T-helper 2 cell treated with Interferon-gamma antibody and Interleukin-4, amounts not matched to agents 100 ng/mL and 5 ng/mL, for 36 hours (primary cell): ENCODE data around the gene RETSAT. TPM values are rescaled to one million over a fixed set of nuclear protein-coding genes. Genes with fewer than 3 reads are reported as not detected.
"Not testable (repeated sequence)": the region's sequence is repeated elsewhere in the genome, so short reads cannot be mapped to it uniquely, and the experiment has no call there.

Source experiments
- intact Hi-C: fragments of 100-400 bp; cut with micrococcal nuclease; formaldehyde crosslinking; loops from one replicate; pipeline ENCODE4 v1.15.1; 2023
- total RNA-seq: library from RNA; stranded (reverse); gene quantifications from 2 replicates; pipeline ENCODE4 v1.2.3, GENCODE V29; 2022

RETSAT gene
- total RNA-seq, 1 donor from 2014 or later = 25.2 TPM

DNA sequence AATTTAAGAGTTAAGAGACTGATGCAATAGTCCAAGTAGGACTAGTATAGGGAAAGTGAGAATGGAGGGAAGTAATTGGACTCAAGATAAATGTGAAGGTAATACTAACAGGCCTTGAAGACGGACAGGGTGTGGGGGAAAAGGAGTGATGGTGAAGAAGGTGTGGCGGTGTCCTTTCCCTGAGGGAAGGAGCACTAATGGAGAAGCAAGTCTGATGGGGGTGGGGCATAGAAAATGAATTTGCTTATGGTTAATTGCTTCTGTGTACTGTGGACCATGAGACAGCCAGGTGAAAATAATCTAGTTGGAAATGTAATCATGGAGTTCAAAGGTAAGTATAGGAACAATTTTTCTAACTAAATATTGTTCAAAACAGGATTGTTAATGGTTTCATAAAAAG is 19.4 kb downstream of the RETSAT start:
- intact Hi-C loops = no loop called here

DNA sequence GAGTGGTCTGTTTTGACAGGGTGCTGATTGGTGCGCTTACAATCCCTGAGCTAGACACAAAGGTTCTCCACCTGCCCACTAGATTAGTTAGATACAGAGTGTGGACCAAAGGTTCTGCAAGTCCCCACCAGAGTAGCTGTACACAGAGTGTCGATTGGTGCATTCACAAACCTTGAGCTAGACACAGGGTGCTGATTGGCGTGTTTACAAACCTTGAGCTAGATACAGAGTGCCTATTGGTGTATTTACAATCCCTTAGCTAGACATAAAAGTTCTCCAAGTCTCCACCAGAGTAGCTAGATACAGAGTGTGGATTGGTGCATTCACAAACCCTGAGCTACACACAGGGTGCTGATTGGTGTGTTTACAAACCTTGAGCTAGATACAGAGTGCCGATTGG is 20.5 kb downstream of the RETSAT start:
- intact Hi-C loops = not testable (repeated sequence)

DNA sequence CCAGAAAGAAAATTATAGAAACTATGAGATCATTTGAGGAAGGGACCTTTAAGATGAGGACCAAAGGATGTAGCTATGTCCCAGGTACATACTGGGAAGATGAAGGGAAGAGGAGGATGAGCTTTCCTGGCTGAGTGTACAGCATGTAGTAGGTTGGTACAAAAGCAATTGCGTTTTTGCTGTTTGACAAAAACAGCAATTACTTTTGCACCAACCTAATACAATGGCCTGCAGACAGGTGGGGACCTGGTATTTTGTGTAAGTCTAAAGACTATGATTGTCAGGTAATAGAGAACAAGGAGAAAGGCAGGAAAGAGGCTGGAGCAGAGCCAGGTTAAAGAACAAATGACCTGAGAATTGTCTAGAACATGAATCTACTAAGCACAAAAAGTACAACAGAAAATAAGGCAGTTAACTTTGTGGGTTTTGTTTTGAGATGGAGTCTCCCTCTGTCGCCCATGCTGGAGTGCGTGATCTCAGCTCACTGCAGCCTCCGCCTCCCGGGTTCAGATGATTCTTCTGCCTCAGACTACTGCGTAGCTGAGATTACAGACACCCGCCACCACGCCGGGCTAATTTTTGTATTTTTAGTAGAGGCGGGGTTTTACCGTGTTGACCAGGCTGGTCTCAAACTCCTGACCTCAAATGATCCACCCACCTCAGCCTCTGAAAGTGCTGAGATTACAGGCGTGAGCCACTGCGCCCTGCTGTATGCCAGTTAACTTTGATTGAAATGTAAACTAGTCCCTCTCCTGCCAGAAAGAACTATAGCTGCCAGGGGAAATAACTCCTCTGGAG is 23.3 kb downstream of the RETSAT start:
- intact Hi-C loops = no loop called here

DNA sequence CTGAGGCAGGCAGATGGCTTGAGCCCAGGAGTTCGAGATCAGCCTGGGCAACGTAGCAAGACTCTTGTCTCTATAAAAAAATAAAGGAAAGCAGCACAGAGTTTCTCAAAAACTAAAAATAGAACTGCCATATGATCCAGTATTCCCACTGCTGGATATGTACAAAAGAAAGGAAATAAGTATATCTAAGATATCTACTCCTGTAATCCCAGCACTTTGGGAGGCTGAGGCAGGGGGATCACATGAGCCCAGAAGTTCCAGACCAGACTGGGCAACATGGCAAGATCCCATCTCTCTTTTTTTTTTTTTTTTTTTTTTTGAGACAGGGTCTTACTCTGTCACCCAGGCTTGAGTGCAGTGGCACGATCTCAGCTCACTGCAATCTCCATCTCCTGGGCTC is 24.6 kb downstream of the RETSAT start:
- intact Hi-C loops = not testable (repeated sequence)

DNA sequence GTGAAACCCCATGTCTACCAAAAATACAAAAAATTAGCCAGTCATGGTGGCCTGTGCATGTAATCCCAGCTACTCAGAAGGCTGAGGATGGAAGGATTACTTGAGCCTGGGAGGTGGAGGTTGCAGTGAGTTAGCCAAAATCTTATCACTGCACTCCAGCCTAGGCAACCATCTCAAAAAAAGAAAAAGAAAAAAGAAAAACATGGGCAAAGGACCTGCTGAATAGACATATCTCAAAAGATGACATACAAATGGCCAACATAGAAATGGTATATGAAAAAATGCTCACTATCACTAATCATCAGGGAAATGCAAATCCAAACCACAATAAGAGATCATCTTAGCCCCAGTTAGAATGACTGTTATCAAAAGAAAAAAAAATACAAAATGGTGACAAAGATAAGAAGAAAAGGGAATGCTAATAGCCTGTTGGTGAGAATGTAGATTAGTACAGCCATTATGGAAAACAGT is 25.1 kb downstream of the RETSAT start:
- intact Hi-C loops = no loop called here

DNA sequence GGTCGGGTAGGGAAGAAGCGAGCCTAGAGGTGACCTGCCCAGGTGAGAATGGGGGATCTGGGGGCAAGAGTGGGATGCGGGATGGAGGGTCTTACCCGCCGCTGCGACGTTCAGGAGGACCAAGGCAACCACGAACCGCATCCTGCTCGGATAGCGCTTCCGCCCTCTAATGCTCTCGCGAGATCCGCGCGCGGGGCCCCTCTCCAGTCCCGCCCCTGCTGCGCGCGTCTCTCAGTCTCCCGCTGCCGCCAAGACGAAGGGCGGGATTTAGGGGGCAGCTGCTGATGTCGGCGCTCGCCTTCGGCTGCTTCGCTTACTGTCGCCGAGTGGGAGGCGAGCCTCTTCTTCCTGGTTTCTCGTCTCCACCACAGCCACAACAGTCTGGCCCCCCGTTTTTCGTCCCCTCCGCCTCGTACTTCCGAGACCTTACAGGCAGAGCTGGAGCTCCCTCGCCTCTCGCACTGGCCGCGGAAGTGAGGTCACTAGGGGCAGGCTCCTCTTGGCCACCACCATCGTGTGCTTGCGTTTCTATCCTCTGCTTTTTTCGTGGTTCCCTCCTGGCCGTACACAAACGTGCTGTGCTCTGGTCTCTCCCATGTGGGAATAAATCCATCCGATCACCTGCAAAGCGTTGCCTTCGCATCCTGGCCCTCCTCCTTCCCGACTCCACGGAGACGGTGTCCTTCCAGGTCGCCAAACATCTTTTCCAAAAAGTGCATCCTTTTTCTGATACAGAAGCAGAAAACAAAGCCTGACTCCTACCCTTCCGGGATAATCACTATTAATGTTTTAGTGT is 26.3 kb downstream of the RETSAT start, which contains the start of gene TGOLN2:
Gene TGOLN2 (minus strand): TSS at position 168 of the 796 bp plus-strand sequence. CDS start 27 bp downstream, at position 141.
- intact Hi-C loops = loop anchor here (1.0 to 2.0 kb wide), 6 partner anchors 26 to 357 kb away; partner anchors contain the start of genes ELMOD3, GGCX, KCMF1 and MAT2A

DNA sequence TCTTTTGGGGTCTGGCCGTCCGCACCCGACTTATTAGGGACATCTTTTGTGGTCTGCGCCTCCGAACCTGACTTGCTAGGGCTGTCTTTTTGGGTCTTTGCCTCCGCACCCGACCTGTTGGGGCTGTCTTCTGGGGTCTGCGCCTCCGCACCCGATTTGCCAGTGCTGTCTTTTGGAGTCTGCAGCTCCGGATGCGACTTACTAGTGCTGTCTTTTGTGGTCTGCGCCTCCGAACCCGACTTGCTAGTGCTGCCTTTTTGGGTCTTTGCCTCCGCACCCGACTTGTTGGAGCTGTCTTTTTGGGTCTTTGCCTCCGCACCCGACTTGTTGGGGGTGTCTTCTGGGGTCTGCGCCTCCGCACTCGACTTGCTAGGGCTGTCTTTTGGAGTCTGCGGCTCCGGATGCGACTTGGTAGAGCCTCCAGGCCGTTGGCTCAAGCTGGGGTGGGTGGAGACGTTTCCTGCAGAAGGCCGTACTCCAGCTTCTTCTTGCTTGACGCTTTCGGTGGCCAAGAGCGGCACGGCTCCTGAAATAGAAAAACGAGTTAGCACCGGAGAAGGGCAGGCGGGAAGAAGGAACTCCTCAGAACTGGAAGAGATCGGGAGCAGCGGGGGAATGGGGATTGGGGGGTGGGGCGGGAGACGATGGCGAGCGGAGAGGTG is 27.0 kb downstream of the RETSAT start:
- intact Hi-C loops = loop anchor here (2.0 kb wide), 1 partner anchor 82 kb away; no protein-coding TSS in a partner anchor

DNA sequence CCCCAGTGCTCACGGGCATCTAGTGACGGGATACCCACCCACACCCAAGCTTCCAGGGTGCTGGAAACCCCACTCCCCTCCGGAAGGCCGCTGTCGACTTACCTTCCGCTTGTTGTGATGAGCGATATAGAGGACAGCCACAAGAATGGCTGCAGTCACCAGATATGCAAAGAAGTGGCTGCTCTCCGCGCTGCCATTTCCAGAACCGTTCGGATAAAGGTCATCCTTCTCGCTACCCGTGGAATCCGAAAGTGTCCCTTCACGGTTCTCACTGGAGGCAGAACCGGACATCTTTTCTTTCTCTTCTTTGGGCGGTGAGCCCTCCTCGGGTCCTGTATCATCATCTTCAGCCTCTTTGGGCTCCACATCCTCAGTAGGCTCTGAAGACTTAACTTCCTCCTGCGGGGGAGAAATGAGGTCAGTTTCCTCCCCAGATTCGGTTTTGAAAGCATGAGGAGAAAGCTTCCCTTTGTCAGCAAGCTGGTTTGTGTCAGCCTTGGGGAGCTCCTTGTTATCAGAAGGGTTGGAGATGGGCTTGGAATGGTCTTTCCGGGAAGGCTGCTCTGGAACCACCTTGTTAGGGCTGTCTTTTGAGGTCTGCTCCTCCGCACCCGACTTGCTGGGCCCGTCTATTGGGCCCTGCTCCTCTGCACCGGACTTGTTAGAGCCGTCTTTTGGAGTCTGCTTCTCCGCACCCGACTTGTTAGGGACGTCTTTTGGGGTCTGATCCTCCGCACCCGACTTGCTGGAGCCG is 27.7 kb downstream of the RETSAT start:
- intact Hi-C loops = loop anchor here (1.0 to 2.0 kb wide), 2 partner anchors 82 to 286 kb away; partner anchors contain the start of gene C2orf68

DNA sequence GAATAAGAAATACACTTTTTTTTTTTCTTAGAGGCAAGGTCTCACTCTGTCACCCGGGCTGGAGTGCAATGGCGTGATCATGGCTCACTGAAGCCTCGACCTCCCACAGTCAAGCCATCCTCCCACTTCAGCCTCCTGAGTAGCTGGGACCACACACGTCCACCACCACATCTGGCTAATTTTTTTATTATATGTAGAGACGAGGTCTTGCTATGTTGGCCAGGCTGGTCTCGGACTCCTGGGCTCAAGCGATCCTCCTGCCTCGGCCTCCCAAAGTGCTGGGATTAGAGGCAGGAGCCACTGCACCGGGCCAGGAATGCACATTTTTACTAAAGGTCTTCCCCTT is 28.9 kb downstream of the RETSAT start:
- intact Hi-C loops = no loop called here

DNA sequence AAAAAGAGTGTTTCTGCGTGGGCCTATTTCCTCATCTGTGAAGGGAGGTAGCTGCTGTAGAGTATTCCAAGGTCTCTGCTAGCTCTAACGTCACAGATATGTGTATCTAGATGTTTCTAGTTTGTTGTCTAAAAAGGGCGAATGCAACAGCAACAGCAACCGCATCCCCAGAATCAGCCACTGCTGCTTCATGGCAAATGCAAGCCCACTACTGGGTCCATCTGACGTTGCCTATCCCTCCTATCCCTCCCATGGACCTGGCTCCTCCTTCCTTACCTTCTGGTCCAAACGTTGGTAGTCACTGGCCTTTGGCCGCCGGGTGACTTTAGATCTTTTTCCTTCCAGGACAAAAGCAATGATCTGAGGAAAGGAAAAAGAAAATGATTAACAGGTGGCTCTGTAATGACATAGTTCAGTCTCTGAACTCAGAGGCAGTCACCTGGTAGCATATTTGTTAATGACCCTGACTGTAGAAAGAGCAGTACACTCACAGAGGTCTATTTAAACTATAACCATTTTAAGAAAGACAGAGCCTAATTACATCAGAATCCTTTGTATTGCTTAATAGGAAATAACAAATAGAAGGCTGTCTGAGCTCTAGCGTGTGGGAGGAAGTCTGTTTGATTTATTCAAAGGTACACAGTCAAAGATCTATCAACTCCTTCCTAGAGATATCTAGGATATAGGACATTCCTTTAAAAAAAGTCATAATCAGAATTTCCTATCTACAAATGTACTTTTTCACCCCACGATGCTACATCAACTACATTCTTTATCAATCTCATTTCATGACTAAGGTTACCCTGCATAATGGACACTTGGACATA is 29.5 kb downstream of the RETSAT start:
- intact Hi-C loops = no loop called here

DNA sequence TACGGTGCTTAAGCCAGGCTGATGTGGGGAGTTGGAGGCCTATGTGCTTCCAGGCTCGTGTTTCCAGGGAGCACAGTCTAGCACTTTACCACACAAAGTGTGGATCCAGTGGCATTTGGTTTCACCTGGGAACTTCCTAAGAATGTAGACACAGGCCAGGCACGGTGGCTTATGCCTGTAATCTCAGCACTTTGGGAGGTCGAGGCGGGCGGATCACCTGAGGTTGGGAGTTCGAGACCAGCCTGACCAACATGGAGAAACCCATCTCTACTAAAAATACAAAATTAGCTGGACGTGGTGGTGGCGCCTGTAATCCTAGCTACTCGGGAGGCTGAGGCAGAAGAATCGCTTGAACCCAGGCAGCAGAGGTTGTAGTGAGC is 30.4 kb downstream of the RETSAT start:
- intact Hi-C loops = not testable (repeated sequence)

DNA sequence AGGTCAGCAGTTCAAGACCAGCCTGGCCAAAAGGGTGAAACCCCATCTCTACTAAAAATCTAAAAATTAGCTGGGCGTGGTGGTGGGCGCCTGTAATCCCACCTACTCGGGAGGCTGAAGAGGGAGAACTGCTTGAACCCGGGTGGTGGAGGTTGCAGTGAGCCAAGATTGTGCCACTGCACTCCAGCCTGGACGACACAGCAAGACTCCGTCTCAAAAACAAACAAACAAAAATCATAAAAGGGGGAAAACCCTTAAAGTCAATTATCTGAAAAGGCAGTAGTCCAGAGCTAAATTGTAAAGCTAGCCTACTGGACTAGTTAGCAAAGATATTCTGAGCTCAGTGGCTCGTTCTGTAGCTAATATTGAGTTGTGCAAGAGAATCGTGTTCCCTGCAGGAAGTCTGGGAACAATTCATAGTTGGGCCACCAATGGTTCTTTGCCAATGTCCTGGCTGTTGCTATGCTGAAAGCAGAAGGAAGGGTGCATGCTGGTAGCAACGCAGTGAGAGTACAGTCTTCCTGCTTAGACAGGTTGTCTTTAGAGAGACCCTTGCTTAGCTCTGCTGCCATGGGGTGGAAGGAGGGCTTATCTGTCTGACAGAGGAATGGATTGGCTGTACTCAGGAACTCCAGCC is 30.9 kb downstream of the RETSAT start:
- intact Hi-C loops = no loop called here

DNA sequence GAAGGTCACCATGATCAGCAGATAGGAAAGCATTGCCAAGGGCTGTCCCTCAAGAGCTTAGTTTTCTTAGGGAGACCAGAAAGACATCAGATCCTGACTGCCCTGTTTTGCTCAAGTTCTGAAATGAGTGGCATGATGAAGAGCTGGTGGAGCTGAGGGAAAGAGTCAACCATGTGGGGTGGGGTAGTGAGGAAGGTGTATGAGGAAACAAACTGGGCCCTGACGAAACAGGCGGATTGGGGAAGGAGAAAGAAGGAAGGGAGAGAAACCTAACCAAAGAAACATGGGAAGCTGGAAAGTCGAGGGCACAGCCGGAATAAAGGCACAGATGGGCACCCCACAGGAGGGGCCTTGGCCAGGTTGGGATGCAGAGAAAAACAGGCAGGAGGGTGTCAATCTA is 34.5 kb downstream of the RETSAT start:
- intact Hi-C loops = no loop called here

DNA sequence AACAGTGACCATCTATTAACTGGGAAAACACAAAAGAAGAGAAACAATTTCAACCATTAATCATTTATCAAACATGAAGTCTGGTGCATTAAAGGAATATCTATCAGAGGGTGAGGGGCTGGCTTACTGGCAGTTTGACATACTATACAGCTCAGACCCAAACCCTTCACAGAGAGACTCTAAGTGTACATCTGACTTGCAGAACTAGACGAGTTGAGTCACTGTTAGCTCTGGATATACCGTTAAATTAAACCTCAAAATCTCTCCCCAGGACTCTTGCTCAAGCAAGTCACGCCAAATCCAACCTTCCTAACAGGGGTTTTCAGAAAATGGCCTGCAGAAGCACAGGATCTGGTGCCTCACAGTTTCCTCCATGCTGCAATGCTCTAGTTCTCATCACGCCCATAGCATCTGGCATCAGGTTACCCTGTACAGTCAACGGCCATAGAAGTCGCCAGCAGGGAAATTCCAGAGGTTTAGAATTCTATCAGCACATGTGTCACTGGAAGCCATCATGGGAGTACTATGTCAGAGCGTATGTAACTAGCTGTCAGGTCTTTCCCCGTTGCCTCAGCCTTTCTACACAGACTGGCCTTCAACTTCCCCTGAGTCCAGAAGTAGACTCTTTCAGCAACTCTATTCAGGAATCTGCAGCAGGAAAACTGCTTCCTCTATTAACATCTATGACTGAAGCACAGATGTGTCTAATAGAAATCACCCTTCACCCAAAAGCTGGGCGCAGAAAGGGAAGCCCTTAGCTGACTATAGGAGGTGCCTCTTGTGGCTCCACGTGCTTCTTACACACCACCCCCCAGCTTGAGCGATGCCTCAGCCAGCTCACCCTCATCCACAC is 35.9 kb downstream of the RETSAT start:
- intact Hi-C loops = no loop called here

DNA sequence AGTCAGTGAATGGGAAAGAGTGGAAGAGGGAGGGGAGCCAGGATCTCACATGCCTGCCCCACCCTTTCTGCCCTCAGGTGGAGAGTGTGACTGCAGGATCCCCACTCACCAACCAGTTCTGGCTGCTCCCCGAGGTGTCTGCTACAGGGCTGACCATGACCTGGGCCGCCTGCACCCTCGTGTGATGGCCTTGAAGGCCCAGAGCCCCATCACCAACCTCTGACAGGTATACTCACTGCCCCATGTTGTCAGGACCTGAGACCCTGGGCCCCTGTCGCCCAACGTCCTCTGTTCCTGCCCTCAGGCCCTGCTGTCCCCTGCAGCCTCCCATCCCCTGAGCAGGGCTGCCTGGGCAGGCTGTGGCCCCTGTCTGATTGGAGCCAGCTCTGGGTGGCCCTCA is 38.4 kb downstream of the RETSAT start:
- intact Hi-C loops = not testable (repeated sequence)

DNA sequence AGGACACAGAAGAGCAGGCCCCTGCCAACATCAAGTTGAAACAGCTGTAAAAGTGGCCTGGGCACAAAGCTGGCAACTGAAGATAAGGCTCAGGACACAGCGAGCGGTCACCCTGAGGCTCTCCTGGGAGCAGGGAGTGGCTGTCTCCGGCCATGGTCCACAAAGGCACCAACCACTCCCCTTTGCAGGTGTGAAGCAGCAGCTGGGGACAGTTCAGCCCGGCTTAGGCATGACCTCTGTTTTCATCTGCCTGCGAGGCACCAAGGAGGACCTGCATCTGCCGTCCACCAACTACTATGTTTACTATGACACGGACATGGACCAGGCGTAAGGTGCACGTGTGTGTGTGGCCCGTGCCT is 39.5 kb downstream of the RETSAT start:
- intact Hi-C loops = no loop called here

DNA sequence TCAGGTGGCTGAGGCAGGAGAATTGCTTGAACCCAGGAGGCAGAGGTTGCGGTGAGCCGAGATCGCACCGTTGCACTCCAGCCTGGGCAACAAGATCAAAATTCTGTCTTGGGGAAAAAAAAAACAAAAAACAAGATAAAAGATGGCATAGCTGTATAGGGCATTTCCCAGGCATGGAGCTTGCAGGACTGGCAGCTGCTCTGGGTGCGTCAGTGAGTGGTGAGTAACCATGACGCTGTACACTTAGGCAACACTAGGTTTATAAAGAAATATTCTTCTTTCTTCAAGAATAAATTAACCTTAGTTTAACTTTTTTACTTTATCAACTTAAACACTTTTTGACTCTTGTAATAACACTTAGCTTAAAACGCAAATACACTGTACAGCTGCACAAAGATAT is 41.9 kb downstream of the RETSAT start:
- intact Hi-C loops = no loop called here

DNA sequence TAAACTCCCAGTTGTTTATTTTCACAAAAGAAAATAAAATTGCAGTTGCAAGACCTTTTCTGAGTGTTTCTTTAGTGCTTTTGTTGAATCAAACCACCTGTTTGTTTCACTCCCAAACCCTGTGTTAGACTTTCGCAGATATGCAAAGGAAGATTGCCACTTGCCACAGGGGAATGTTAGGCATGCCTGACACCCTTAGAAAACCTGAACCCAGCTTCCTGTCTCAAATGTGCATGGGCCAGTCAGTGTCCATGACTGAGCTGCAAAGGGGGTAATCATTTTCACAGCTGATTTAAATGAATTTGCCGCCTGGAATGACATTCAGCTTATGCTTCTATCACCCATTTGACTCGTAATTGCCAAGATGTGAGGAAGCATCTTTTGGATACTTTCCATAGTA is 44.0 kb downstream of the RETSAT start:
- intact Hi-C loops = no loop called here
